ENCODE results near the gene PLEKHM1. TPM values are rescaled to one million over a fixed set of nuclear protein-coding genes. Genes with fewer than 3 reads are reported as not detected.

PLEKHM1 gene
- total and polyA plus RNA-seq, 2 of the 13 experiments (the other 11 are each of a cell fraction or from before 2014, with no cell fraction given), result 7.6 to 13.5 TPM

- in situ Hi-C loops (cut with HindIII; ENCODE audit: extremely low pct_ligation_motif_present, low pct_unique_long_range_greater_than_20kb), result no loop called here
- WGBS (ENCODE audit: low lambda C conversion rate), result 97% methylated on average over 7 of the region's 7 CpGs
Observed at GRCh38 chr17:45406107-45406506, 84.4 kb downstream of the PLEKHM1 start.

More at GRCh38 chr17:45406107-45406506, 84.4 kb downstream of the PLEKHM1 start:
- intact Hi-C loops (cut with micrococcal nuclease; ENCODE audit: unreplicated experiment), result no loop called here
- H3K27ac ChIP-seq (ENCODE audit: extremely low read length, insufficient read depth, low read length), result peak overlapping the region; percentile 73
- peaks cover 26 to 30% of the 10 kb centered on the region in 2 experiments for H3K36me3 ChIP-seq (replicated peaks in 1 of 2; ENCODE audit: control insufficient read depth in 1 of 2, insufficient read depth in 2 of 2, low read length in 2 of 2)
- DNase-seq (ENCODE audit: low spot score) (no peak), ATAC-seq (no peak), FAIRE-seq (no peak)
- H4K20me1 ChIP-seq (ENCODE audit: insufficient read depth, low read length), result no peaks in the 10 kb centered on the region
- no peaks in the 10 kb centered on the region for H3K27me3 ChIP-seq (ENCODE audit: control insufficient read depth in 1 of 2, insufficient read depth in 2 of 2, low read length in 2 of 2)
- H3K9ac ChIP-seq (ENCODE audit: insufficient read depth, low read depth, low read length), result no peak overlapping the region; the same call in 1 of the 2 replicates
- no TSS peak for BruUV-seq (replicated peaks)
- H3K79me2 ChIP-seq (ENCODE audit: insufficient read depth, low read length), result no peaks in the 10 kb centered on the region
- H3K4me3 ChIP-seq (replicated peaks in 1 of 3; ENCODE audit: insufficient read depth in 1 of 3, low read depth in 2 of 3, low read length in 3 of 3), result no peak overlapping the region
- peaks cover 47% of the 10 kb centered on the region for H3K4me1 ChIP-seq (ENCODE audit: insufficient read depth, low read length)
- ChIA-PET CTCF (ENCODE audit: low intra/inter-chr PET ratio, low total read pairs) (interaction anchor here (1.3 kb wide), 1 partner anchor 19 kb away, joined by 3 read pairs; no protein-coding TSS in a partner anchor), POLR2A (interaction anchor here (1.0 to 4.0 kb wide), 4 partner anchors 12 to 257 kb away, joined by 3 to 79 read pairs (median 6); partner anchors contain the start of gene HEXIM1)
- H3K4me2 ChIP-seq (ENCODE audit: low read depth, low read length), result no peak overlapping the region
- no peak overlapping the region for H2AFZ ChIP-seq (ENCODE audit: low read length)
- H3K9me3 ChIP-seq (ENCODE audit: low read length), result no peaks in the 10 kb centered on the region
- TF ChIP-seq ZNF749 (CRISPR knock-in tag; IDR thresholded peaks at IDR 0.05; ENCODE audit: borderline replicate concordance), result no peak
- TF ChIP-seq KMT2B (CRISPR knock-in tag; IDR thresholded peaks at IDR 0.05), result no peak
- TF ChIP-seq FOXO1 (CRISPR knock-in tag; IDR thresholded peaks at IDR 0.05), result no peak
- no peak for TF ChIP-seq ZGPAT (CRISPR knock-in tag; IDR thresholded peaks at IDR 0.05)
- TF ChIP-seq HBP1 (CRISPR knock-in tag; IDR thresholded peaks at IDR 0.05; ENCODE audit: low read depth), result no peak
- no peak for TF ChIP-seq FUBP1 (CRISPR knock-in tag; IDR thresholded peaks at IDR 0.05; ENCODE audit: borderline replicate concordance)
- no peak for TF ChIP-seq RFXANK (CRISPR knock-in tag; IDR thresholded peaks at IDR 0.05)
- TF ChIP-seq ZNF234 (CRISPR knock-in tag; conservative IDR thresholded peaks at IDR 0.05), result no peak
- TF ChIP-seq GPBP1L1 (CRISPR knock-in tag; IDR thresholded peaks at IDR 0.05), result no peak
- no peak for TF ChIP-seq HNRNPL (IDR thresholded peaks at IDR 0.05; ENCODE audit: low read depth, low read length)
- no peak for TF ChIP-seq GTF3A (CRISPR knock-in tag; conservative IDR thresholded peaks at IDR 0.05)
- TF ChIP-seq TBX2 (CRISPR knock-in tag; IDR thresholded peaks at IDR 0.05; ENCODE audit: borderline replicate concordance), result no peak
- TF ChIP-seq ZKSCAN5 (CRISPR knock-in tag; IDR thresholded peaks at IDR 0.05), result no peak
